WTC11 (cell line): ENCODE results near the gene SCNM1. TPM values are rescaled to one million over a fixed set of nuclear protein-coding genes. Genes with fewer than 3 reads are reported as not detected.
A peak's percentile ranks its signal among the peaks of the same experiment; 100 is the strongest.

Experiments used
- ATAC-seq: fragments of 200-7000 bp; cut with Tn5 transposase; 2 replicates; pipeline ENCODE4 v1.10.0; 2021; ENCODE audit warnings: mild to moderate bottlenecking, moderate library complexity
- CTCF ChIA-PET: fragments of 300-600 bp; sonication (Branson Sonifier 250); formaldehyde crosslinking; loops from one replicate; lab custom pipeline; 2021; ENCODE audit warnings: antibody characterized with exemption; lab: Charles Lee
- POLR2A ChIA-PET: fragments of 350-600 bp; sonication (Branson Sonifier 250); formaldehyde crosslinking; loops from one replicate; lab custom pipeline; 2021; ENCODE audit warnings: antibody characterized with exemption; lab: Charles Lee
- DNase-seq: peaks from one replicate; pipeline ENCODE4 v3.0.0; 2021; ENCODE audit warnings: low spot score
- H3K27ac Mint-ChIP-seq: 2 replicates; pipeline ENCODE4 v1.8.0; 2021; ENCODE audit warnings: mixed read lengths
- H3K27me3 Mint-ChIP-seq: 2 replicates; pipeline ENCODE4 v1.8.0; 2021; ENCODE audit warnings: low read depth, mild to moderate bottlenecking, moderate library complexity, mixed read lengths
- H3K36me3 Mint-ChIP-seq: 2 replicates; pipeline ENCODE4 v1.8.0; 2021; ENCODE audit warnings: mixed read lengths
- H3K4me1 Mint-ChIP-seq: 2 replicates; pipeline ENCODE4 v1.8.0; 2022; ENCODE audit warnings: mixed read lengths
- H3K4me3 Mint-ChIP-seq: 2 replicates; pipeline ENCODE4 v1.8.0; 2021; ENCODE audit warnings: mild to moderate bottlenecking, moderate library complexity, mixed read lengths
- H3K9me3 Mint-ChIP-seq: 2 replicates; pipeline ENCODE4 v1.8.0; 2021; ENCODE audit warnings: mixed read lengths
- ATF2 ChIP-seq: sonication (generic); formaldehyde crosslinking; IDR thresholded peaks from 2 replicates; pipeline ENCODE4 v1.8.1; 2022; ENCODE audit warnings: low read depth, missing genetic modification reagents, borderline replicate concordance
- ATF6 ChIP-seq: sonication (generic); formaldehyde crosslinking; IDR thresholded peaks from 2 replicates; pipeline ENCODE4 v1.8.1; 2023; ENCODE audit warnings: mild to moderate bottlenecking, missing genetic modification reagents
- E2F5 ChIP-seq: sonication (generic); formaldehyde crosslinking; IDR thresholded peaks from 2 replicates; pipeline ENCODE4 v1.8.1; 2022; ENCODE audit warnings: mild to moderate bottlenecking, moderate library complexity, missing genetic modification reagents
- GRHL2 ChIP-seq: fragments of 250-450 bp; sonication (Bioruptor Pico); IDR thresholded peaks from 2 replicates; pipeline ENCODE4 v1.8.0; 2022; ENCODE audit warnings: mild to moderate bottlenecking, moderate library complexity; ENCODE audit not compliant: insufficient replicate concordance, severe bottlenecking
- GTF2I ChIP-seq: fragments of 250-450 bp; sonication (Bioruptor Pico); conservative IDR thresholded peaks from 2 replicates; pipeline ENCODE4 v1.4.0; 2021; ENCODE audit warnings: mild to moderate bottlenecking
- IRF1 ChIP-seq: sonication (generic); formaldehyde crosslinking; IDR thresholded peaks from 2 replicates; pipeline ENCODE4 v1.8.0; 2023; ENCODE audit warnings: missing genetic modification reagents
- IRF2 ChIP-seq: sonication (generic); formaldehyde crosslinking; IDR thresholded peaks from 2 replicates; pipeline ENCODE4 v1.8.0; 2022; ENCODE audit warnings: low read depth, missing genetic modification reagents, borderline replicate concordance
- MXD4 ChIP-seq: fragments of 250-450 bp; sonication (Bioruptor Pico); IDR thresholded peaks from 2 replicates; pipeline ENCODE4 v1.8.0; 2021; ENCODE audit warnings: mild to moderate bottlenecking, moderate library complexity, borderline replicate concordance
- NR1H2 ChIP-seq: sonication (generic); formaldehyde crosslinking; IDR thresholded peaks from 2 replicates; pipeline ENCODE4 v1.9.0; 2021; ENCODE audit warnings: mild to moderate bottlenecking, moderate library complexity, missing genetic modification reagents
- NR3C1 ChIP-seq: sonication (generic); formaldehyde crosslinking; conservative IDR thresholded peaks from 2 replicates; pipeline ENCODE4 v1.8.1; 2023; ENCODE audit warnings: low read depth, mild to moderate bottlenecking, missing genetic modification reagents
- RORB ChIP-seq: fragments of 250-450 bp; sonication (Bioruptor Pico); IDR thresholded peaks from 2 replicates; pipeline ENCODE4 v1.9.0; 2021; ENCODE audit warnings: mild to moderate bottlenecking
- TCF7 ChIP-seq: sonication (generic); formaldehyde crosslinking; IDR thresholded peaks from 2 replicates; pipeline ENCODE4 v1.8.0; 2022; ENCODE audit warnings: mild to moderate bottlenecking, low read depth, missing genetic modification reagents, moderate library complexity
- USF2 ChIP-seq: sonication (generic); formaldehyde crosslinking; IDR thresholded peaks from 2 replicates; pipeline ENCODE4 v1.8.1; 2023; ENCODE audit warnings: mild to moderate bottlenecking, missing genetic modification reagents, moderate library complexity
- ZBTB43 ChIP-seq: sonication (generic); formaldehyde crosslinking; IDR thresholded peaks from 2 replicates; pipeline ENCODE4 v1.8.1; 2023; ENCODE audit warnings: mild to moderate bottlenecking, missing genetic modification reagents
- ZNF219 ChIP-seq: sonication (generic); formaldehyde crosslinking; IDR thresholded peaks from 2 replicates; pipeline ENCODE4 v1.8.0; 2023; ENCODE audit warnings: missing genetic modification reagents, mild to moderate bottlenecking, borderline replicate concordance
- ZNF281 ChIP-seq: sonication (generic); formaldehyde crosslinking; IDR thresholded peaks from 2 replicates; pipeline ENCODE4 v1.8.0; 2023; ENCODE audit warnings: mild to moderate bottlenecking, missing genetic modification reagents
- ZNF532 ChIP-seq: fragments of 250-450 bp; sonication (Bioruptor Pico); IDR thresholded peaks from 2 replicates; pipeline ENCODE4 v1.9.0; 2021; ENCODE audit warnings: mild to moderate bottlenecking, borderline replicate concordance
- total RNA-seq: library from RNA; stranded (reverse); gene quantifications from 3 replicates; pipeline ENCODE4 v1.2.3, GENCODE V29; 2021

The SCNM1 gene
- total RNA-seq, 1 experiment from 2014 or later: 45.3 TPM

- H3K27ac Mint-ChIP-seq: no peak overlapping the region
- DNase-seq: no peak
- TF ChIP-seq ZNF532 (CRISPR knock-in tag): no peak
- TF ChIP-seq E2F5: no peak
- no peak for TF ChIP-seq IRF2 (CRISPR knock-in tag)
- no peak for TF ChIP-seq ZNF219 (CRISPR knock-in tag)
- no peak for TF ChIP-seq TCF7 (CRISPR knock-in tag)
- no peak for TF ChIP-seq ZBTB43
- no peak for TF ChIP-seq USF2 (CRISPR knock-in tag)
- no peak for TF ChIP-seq ATF6 (CRISPR knock-in tag)
- H3K9me3 Mint-ChIP-seq: no peaks in the 10 kb centered on the region; the same call in 1 of the 2 replicates
- ChIA-PET CTCF (interaction anchor here (1.1 to 4.2 kb wide), 3 partner anchors 9 to 35 kb away, joined by 4 to 39 read pairs (median 30); no protein-coding TSS in a partner anchor), POLR2A (interaction anchor here (0.9 kb wide), 1 partner anchor 9 kb away, joined by 3 read pairs; no protein-coding TSS in a partner anchor)
- peaks cover 8% of the 10 kb centered on the region for H3K4me1 Mint-ChIP-seq
- no peak overlapping the region for H3K4me3 Mint-ChIP-seq
- peaks cover 17% of the 10 kb centered on the region for H3K36me3 Mint-ChIP-seq
- peaks cover 43% of the 10 kb centered on the region for H3K27me3 Mint-ChIP-seq
- no peak for ATAC-seq
These were observed 31.0 kb upstream of the SCNM1 start for GRCh38 chr1:151134991-151135390.

- peaks cover 3% of the 10 kb centered on the region for H3K4me1 Mint-ChIP-seq
- H3K9me3 Mint-ChIP-seq: no peaks in the 10 kb centered on the region; the same call in 1 of the 2 replicates
- H3K27me3 Mint-ChIP-seq: peaks cover 38% of the 10 kb centered on the region
- DNase-seq: peak; percentile 32
- CTCF ChIA-PET: interaction anchor here (1.0 to 4.2 kb wide), 5 partner anchors 8 to 160 kb away, joined by 3 to 39 read pairs (median 4); no protein-coding TSS in a partner anchor
- no peak overlapping the region for H3K4me3 Mint-ChIP-seq
- ATAC-seq: no peak
- H3K27ac Mint-ChIP-seq: no peak overlapping the region
- H3K36me3 Mint-ChIP-seq: peaks cover 17% of the 10 kb centered on the region
- POLR2A ChIA-PET: interaction anchor here (0.8 to 0.9 kb wide), 2 partner anchors 9 to 30 kb away, joined by 3 read pairs; partner anchors contain the start of gene LYSMD1
- TF ChIP-seq GRHL2 (CRISPR knock-in tag) (no peak), ZNF281 (CRISPR knock-in tag) (no peak), RORB (CRISPR knock-in tag) (no peak), GTF2I (CRISPR knock-in tag) (no peak), ATF2 (CRISPR knock-in tag) (no peak), IRF1 (CRISPR knock-in tag) (no peak), NR1H2 (CRISPR knock-in tag) (no peak), MXD4 (CRISPR knock-in tag) (no peak), NR3C1 (no peak)
These were observed 30.2 kb upstream of the SCNM1 start for GRCh38 chr1:151135433-151136385.
